A673 (cell line): ENCODE results near the gene EVA1C. TPM values are rescaled to one million over a fixed set of nuclear protein-coding genes. Genes with fewer than 3 reads are reported as not detected.
"Not testable (repeated sequence)": the region's sequence is repeated elsewhere in the genome, so short reads cannot be mapped to it uniquely, and the experiment has no call there.

Source experiments
- BruUV-seq: library from RNA; stranded (reverse); fragments of 400-500 nt; replicated peaks from 2 replicates; lab custom pipeline; 2021; lab: Mats Ljungman, UMichigan
- CTCF ChIA-PET: fragments of 300-600 bp; sonication (Branson Sonifier 250); formaldehyde crosslinking; loops from one replicate; lab custom pipeline; 2022; ENCODE audit warnings: antibody characterized with exemption; lab: Charles Lee
- POLR2A ChIA-PET: fragments of 300-600 bp; sonication (Branson Sonifier 250); formaldehyde crosslinking; loops from one replicate; lab custom pipeline; 2022; ENCODE audit warnings: antibody characterized with exemption; ENCODE audit not compliant: low non-redundant PET; lab: Charles Lee
- DNase-seq: peaks from one replicate; pipeline ENCODE4 v3.0.0-alpha.2; 2015; ENCODE audit warnings: low spot score
- H3K27ac ChIP-seq: fragments of 200-600 bp; sonication (generic); 2 replicates; pipeline ENCODE4 v1.5.1; 2016; ENCODE audit warnings: mixed run types, low read depth, mild to moderate bottlenecking, mixed read lengths, antibody characterized with exemption, low read length; ENCODE audit not compliant: poor library complexity, severe bottlenecking
- H3K27me3 ChIP-seq: fragments of 200-600 bp; sonication (generic); replicated peaks from 2 replicates; pipeline ENCODE4 v1.6.1; 2017; ENCODE audit warnings: mixed run types, low read depth, mild to moderate bottlenecking, mixed read lengths, antibody characterized with exemption, low read length; ENCODE audit not compliant: insufficient read depth, poor library complexity
- H3K36me3 ChIP-seq: fragments of 200-600 bp; sonication (generic); 2 replicates; pipeline ENCODE4 v1.6.1; 2016; ENCODE audit warnings: mixed run types, mild to moderate bottlenecking, mixed read lengths, antibody characterized with exemption, low read length; ENCODE audit not compliant: insufficient read depth, poor library complexity, severe bottlenecking
- H3K4me1 ChIP-seq: fragments of 200-600 bp; sonication (generic); 2 replicates; pipeline ENCODE4 v1.6.1; 2017; ENCODE audit warnings: mixed run types, mild to moderate bottlenecking, mixed read lengths, antibody characterized with exemption, low read length; ENCODE audit not compliant: insufficient read depth, poor library complexity, severe bottlenecking
- H3K4me3 ChIP-seq: fragments of 200-600 bp; sonication (generic); 2 replicates; pipeline ENCODE4 v1.5.1; 2016; ENCODE audit warnings: low read depth, mixed run types, mild to moderate bottlenecking, mixed read lengths, low read length; ENCODE audit not compliant: poor library complexity, severe bottlenecking
- H3K9me3 ChIP-seq: fragments of 200-600 bp; sonication (generic); 2 replicates; pipeline ENCODE4 v1.6.1; 2016; ENCODE audit warnings: mixed run types, low read depth, mild to moderate bottlenecking, mixed read lengths, antibody characterized with exemption, low read length; ENCODE audit not compliant: poor library complexity, severe bottlenecking
- CTCF ChIP-seq: fragments of 300-800, 200-600 bp; sonication (generic); conservative IDR thresholded peaks from 2 replicates; pipeline ENCODE4 v1.5.1; 2017; ENCODE audit warnings: low read depth, mild to moderate bottlenecking, antibody characterized with exemption, low read length, moderate library complexity, mixed read lengths
- EZH2 ChIP-seq: fragments of 200-600 bp; sonication (generic); IDR thresholded peaks from 2 replicates; pipeline ENCODE4 v1.6.1; 2017; ENCODE audit warnings: borderline replicate concordance, low read depth, mild to moderate bottlenecking, mixed read lengths, antibody characterized with exemption, low read length; ENCODE audit not compliant: poor library complexity, severe bottlenecking
- intact Hi-C: fragments of 100-400 bp; cut with micrococcal nuclease; formaldehyde crosslinking; loops from one replicate; pipeline ENCODE4 v1.10.0; 2022; ENCODE audit not compliant: unreplicated experiment
- total RNA-seq: library from RNA; stranded (reverse); gene quantifications from 2 replicates; pipeline ENCODE4 v1.2.3, GENCODE V29; 2021

The EVA1C gene
- total RNA-seq, 1 experiment from 2014 or later, result 7.2 TPM

DNA sequence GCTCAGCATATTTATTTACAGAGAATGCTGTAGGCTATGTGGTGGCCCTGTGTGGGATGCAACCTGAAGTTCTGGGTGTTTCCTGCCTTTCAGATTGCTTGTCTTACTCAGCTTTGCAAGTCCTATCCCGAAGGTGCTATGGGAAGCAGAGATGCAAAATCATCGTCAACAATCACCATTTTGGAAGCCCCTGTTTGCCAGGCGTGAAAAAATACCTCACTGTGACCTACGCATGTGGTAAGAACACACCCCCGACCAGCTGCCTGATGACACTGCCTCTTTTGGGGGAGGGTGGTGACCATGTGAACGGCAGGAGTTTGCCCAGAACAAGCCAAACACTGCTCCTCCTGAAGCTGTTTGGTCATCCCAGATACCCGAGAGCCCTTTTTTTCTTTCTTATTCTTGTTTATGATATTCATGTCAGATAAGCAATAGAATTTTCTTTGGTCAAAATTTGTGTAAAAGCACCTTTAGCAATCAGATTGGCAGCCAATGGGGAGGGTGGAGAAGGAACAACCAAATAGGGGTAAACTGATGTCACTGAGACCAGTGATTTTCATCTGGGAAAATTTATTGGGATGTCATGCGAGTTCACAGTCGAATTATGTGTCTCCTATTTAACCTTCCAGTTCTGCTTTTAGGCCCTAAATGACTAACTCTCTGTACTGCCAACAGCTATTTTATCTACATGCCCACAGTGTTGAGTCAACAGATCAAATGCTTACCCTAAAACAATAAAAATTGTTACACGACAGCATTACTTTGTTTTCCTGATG, 82.6 kb downstream of the EVA1C start:
- no peaks in the 10 kb centered on the region for H3K9me3 ChIP-seq
- no peaks in the 10 kb centered on the region for H3K27me3 ChIP-seq
- intact Hi-C loops, result no loop called here
- ChIA-PET POLR2A (no interaction called here), CTCF (no interaction called here)
- no TSS peak for BruUV-seq
- H3K4me1 ChIP-seq, result peaks cover 5% of the 10 kb centered on the region
- no peak overlapping the region for H3K27ac ChIP-seq
- no peaks in the 10 kb centered on the region for H3K36me3 ChIP-seq
- no peak overlapping the region for H3K4me3 ChIP-seq
- no peak for TF ChIP-seq EZH2
- no peak for TF ChIP-seq CTCF
- DNase-seq, result no peak

GRCh38 chr21:32496568-32496967, 84.1 kb downstream of the EVA1C start:
- intact Hi-C loops, result no loop called here
- H3K36me3 ChIP-seq, result no peaks in the 10 kb centered on the region
- no peak for TF ChIP-seq EZH2
- no peak for TF ChIP-seq CTCF
- H3K4me3 ChIP-seq, result no peak overlapping the region
- H3K9me3 ChIP-seq, result no peaks in the 10 kb centered on the region
- H3K27ac ChIP-seq, result no peak overlapping the region
- CTCF ChIA-PET, result no interaction called here
- no peak for DNase-seq
- POLR2A ChIA-PET, result no interaction called here
- H3K4me1 ChIP-seq, result peaks cover 5% of the 10 kb centered on the region
- no TSS peak for BruUV-seq
- H3K27me3 ChIP-seq, result no peaks in the 10 kb centered on the region

DNA sequence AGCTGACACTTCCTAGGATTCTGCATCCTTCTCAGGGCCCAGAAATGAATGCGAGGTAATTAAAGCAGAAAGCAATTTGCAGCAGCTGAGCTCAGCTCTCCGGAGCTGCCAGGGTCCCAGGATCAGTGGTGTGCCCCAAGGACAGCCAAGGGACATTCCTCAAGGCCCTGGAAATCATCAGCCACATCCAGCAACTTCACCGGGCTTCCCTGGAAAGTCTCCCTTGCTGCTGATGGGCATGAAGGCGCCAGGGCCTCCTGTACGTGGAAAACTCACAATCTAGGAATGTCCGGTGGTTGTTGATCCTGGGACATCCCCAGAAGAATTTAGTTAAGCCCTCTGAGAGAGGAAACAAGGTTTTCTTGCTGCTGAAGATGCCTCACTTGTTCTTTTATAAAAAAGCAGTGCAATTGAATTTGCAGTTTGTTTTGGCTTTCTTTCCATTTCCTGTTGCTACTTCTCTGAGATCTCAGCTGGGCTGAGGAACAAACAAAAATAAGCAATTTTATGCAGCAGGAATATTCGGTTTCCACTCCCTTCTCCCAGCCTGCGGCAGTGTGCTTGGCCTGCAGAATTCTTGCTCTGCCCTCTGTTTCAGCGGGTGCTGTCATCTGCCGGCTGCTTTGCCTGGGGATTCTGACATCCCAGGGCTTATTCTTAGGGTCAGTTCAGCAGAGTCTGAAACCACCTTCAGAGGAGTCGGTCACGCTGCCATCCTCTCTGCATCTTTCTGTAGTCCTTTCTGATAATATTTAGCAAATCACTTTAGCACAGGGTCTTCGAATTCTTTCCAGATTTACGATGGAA, 86.9 kb downstream of the EVA1C start:
- POLR2A ChIA-PET, result no interaction called here

GRCh38 chr21:32503641-32504040, 91.1 kb downstream of the EVA1C start:
- BruUV-seq, H3K4me1 ChIP-seq, H3K27me3 ChIP-seq, intact Hi-C loops, CTCF ChIA-PET, H3K4me3 ChIP-seq, H3K9me3 ChIP-seq, DNase-seq, H3K27ac ChIP-seq, H3K36me3 ChIP-seq, POLR2A ChIA-PET: not testable (repeated sequence)

More for the DNA sequence above, 86.9 kb downstream of the EVA1C start:
- Histone ChIP-seq H3K27me3 (no peaks in the 10 kb centered on the region), H3K4me3 (no peak overlapping the region), H3K9me3 (no peaks in the 10 kb centered on the region), H3K27ac (no peak overlapping the region), H3K36me3 (no peaks in the 10 kb centered on the region), H3K4me1 (no peaks in the 10 kb centered on the region)
- CTCF ChIA-PET, result no interaction called here
- intact Hi-C loops, result no loop called here
- TF ChIP-seq EZH2, result no peak
- no peak for TF ChIP-seq CTCF
- DNase-seq, result no peak
- no TSS peak for BruUV-seq

DNA sequence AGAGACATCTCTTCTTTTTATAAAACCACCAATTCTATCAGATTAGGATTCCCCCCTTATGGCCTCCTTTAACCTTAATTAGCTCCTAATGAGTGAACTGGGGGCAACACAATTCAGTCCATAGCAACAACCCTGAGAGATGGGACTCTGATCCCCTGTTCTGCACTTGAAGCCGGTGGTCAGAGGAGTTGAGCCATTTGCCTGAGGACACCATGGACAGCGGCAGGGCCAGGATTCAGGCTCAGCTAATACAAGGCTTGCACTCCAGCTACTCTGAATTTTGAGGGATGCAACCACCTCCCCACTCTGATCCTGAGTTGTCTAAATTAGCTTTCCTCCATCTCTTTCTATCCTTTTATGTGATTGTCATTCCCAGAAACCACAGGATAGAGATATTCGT, 93.3 kb downstream of the EVA1C start:
- POLR2A ChIA-PET, H3K27ac ChIP-seq, intact Hi-C loops, CTCF ChIA-PET, H3K27me3 ChIP-seq, H3K4me1 ChIP-seq, BruUV-seq, H3K9me3 ChIP-seq, H3K4me3 ChIP-seq, H3K36me3 ChIP-seq, DNase-seq: not testable (repeated sequence)
